PFSK-1 (cell line): ENCODE data around the gene THSD7B.

Experiments
- FOXP2 ChIP-seq: optimal IDR thresholded peaks from 2 replicates; pipeline ENCODE3; 2011; ENCODE audit warnings: borderline replicate concordance, control low read depth, inconsistent platforms; ENCODE audit not compliant: insufficient read depth; ENCODE audit errors: extremely low read length, extremely low read depth
- POLR2AphosphoS5 ChIP-seq: IDR thresholded peaks from 2 replicates; pipeline ENCODE4 v1.6.1; 2012; ENCODE audit warnings: low read depth, mild to moderate bottlenecking, control low read depth, low read length, moderate library complexity
- REST ChIP-seq, 2 experiments: IDR thresholded peaks; 2 replicates each; pipeline versions ENCODE4 v1.6.1 to v1.8.0; 2011 to 2012; ENCODE audit warnings: low read depth in 2 of 2, low read length in 2 of 2, control low read depth in 1 of 2, inconsistent platforms in 1 of 2, mild to moderate bottlenecking in 1 of 2, moderate library complexity in 1 of 2; ENCODE audit not compliant: insufficient read depth in 1 of 2
- SIN3A ChIP-seq: IDR thresholded peaks from 2 replicates; pipeline ENCODE4 v1.6.1; 2012; ENCODE audit warnings: mild to moderate bottlenecking, low read length, moderate library complexity, borderline replicate concordance; ENCODE audit not compliant: insufficient read depth
- TAF1 ChIP-seq: IDR thresholded peaks from 2 replicates; pipeline ENCODE4 v1.6.1; 2012; ENCODE audit warnings: low read length, control low read depth, borderline replicate concordance; ENCODE audit not compliant: insufficient read depth

Gene THSD7B

GRCh38 chr2:136905779-136906178, 140.4 kb downstream of the THSD7B start:
- TF ChIP-seq TAF1 (no peak), SIN3A (no peak), POLR2AphosphoS5 (no peak), REST (IDR thresholded peaks at IDR 0.05; ENCODE audit: insufficient read depth in 1 of 2, low read depth in 2 of 2, low read length in 2 of 2) (no peak), FOXP2 (no peak)

GRCh38 chr2:136909777-136910176, 144.4 kb downstream of the THSD7B start:
- TF ChIP-seq FOXP2 (no peak), TAF1 (no peak), POLR2AphosphoS5 (no peak)

GRCh38 chr2:136916131-136916530, 150.8 kb downstream of the THSD7B start:
- TF ChIP-seq SIN3A, result no peak
- TF ChIP-seq TAF1, result no peak
- TF ChIP-seq FOXP2, result no peak
- no peak for TF ChIP-seq POLR2AphosphoS5
- no peak for TF ChIP-seq REST (IDR thresholded peaks at IDR 0.05; ENCODE audit: insufficient read depth in 1 of 2, low read depth in 2 of 2, low read length in 2 of 2)

GRCh38 chr2:136917411-136917881, 152.1 kb downstream of the THSD7B start:
- TF ChIP-seq REST (IDR thresholded peaks at IDR 0.05; ENCODE audit: insufficient read depth in 1 of 2, low read depth in 2 of 2, low read length in 2 of 2) (no peak), FOXP2 (no peak), TAF1 (no peak), SIN3A (no peak), POLR2AphosphoS5 (no peak)

- TF ChIP-seq REST (IDR thresholded peaks at IDR 0.05; ENCODE audit: insufficient read depth in 1 of 2, low read depth in 2 of 2, low read length in 2 of 2) (no peak), TAF1 (no peak), SIN3A (no peak), POLR2AphosphoS5 (no peak), FOXP2 (no peak)
Measured at GRCh38 chr2:136919682-136920081, 154.3 kb downstream of the THSD7B start.

GRCh38 chr2:136920652-136921333, 155.4 kb downstream of the THSD7B start:
- TF ChIP-seq FOXP2 (no peak), SIN3A (no peak), POLR2AphosphoS5 (no peak), TAF1 (no peak), REST (IDR thresholded peaks at IDR 0.05; ENCODE audit: insufficient read depth in 1 of 2, low read depth in 2 of 2, low read length in 2 of 2) (no peak)
